BE2C (cell line): Measurements from ENCODE around the gene BSN.

Experiments
- DNase-seq: peaks from one replicate; pipeline ENCODE4 v3.0.0-alpha.2; 2020
- H3K27me3 ChIP-seq: fragments of 250-450 bp; sonication (Bioruptor Pico); 2 replicates; pipeline ENCODE4 v1.5.1; 2020; ENCODE audit warnings: mild to moderate bottlenecking
- H3K36me3 ChIP-seq: fragments of 250-450 bp; sonication (Bioruptor Pico); 2 replicates; pipeline ENCODE4 v1.5.1; 2020; ENCODE audit warnings: mild to moderate bottlenecking
- H3K4me1 ChIP-seq: fragments of 250-450 bp; sonication (Bioruptor Pico); 2 replicates; pipeline ENCODE4 v1.5.1; 2020
- H3K4me3 ChIP-seq: 2 replicates; pipeline ENCODE4 v1.5.1; 2011; ENCODE audit warnings: low read depth, low read length
- H3K9me3 ChIP-seq: fragments of 250-450 bp; sonication (Bioruptor Pico); 2 replicates; pipeline ENCODE4 v1.5.1; 2020
- CTCF ChIP-seq: IDR thresholded peaks from 2 replicates; pipeline ENCODE4 v1.5.1; 2012; ENCODE audit warnings: mild to moderate bottlenecking, low read depth, low read length

The BSN gene

GRCh38 chr3:49616491-49616941, 62.2 kb downstream of the BSN start:
- no peak for DNase-seq

GRCh38 chr3:49617390-49618013, 63.2 kb downstream of the BSN start:
- DNase-seq, result no peak
- H3K27me3 ChIP-seq, result no peaks in the 10 kb centered on the region
- H3K4me1 ChIP-seq, result no peaks in the 10 kb centered on the region
- no peak for TF ChIP-seq CTCF
- H3K4me3 ChIP-seq, result no peak overlapping the region
- no peaks in the 10 kb centered on the region for H3K9me3 ChIP-seq
- H3K36me3 ChIP-seq, result no peaks in the 10 kb centered on the region

More at GRCh38 chr3:49616491-49616941, 62.2 kb downstream of the BSN start:
- Histone ChIP-seq H3K27me3 (no peaks in the 10 kb centered on the region), H3K4me1 (no peaks in the 10 kb centered on the region), H3K4me3 (no peak overlapping the region), H3K36me3 (no peaks in the 10 kb centered on the region), H3K9me3 (no peaks in the 10 kb centered on the region)
- TF ChIP-seq CTCF, result no peak

- Histone ChIP-seq H3K36me3 (no peaks in the 10 kb centered on the region), H3K4me3 (no peak overlapping the region), H3K9me3 (no peaks in the 10 kb centered on the region), H3K4me1 (no peaks in the 10 kb centered on the region), H3K27me3 (no peaks in the 10 kb centered on the region)
- no peak for DNase-seq
- TF ChIP-seq CTCF, result no peak
These were observed 64.1 kb downstream of the BSN start for GRCh38 chr3:49618412-49618811.

- H3K9me3 ChIP-seq, result no peaks in the 10 kb centered on the region
- H3K4me1 ChIP-seq, result no peaks in the 10 kb centered on the region
- no peak for DNase-seq
- H3K4me3 ChIP-seq, result no peak overlapping the region
- H3K27me3 ChIP-seq, result no peaks in the 10 kb centered on the region
- TF ChIP-seq CTCF, result no peak
- no peaks in the 10 kb centered on the region for H3K36me3 ChIP-seq
These were observed 65.4 kb downstream of the BSN start for GRCh38 chr3:49619649-49620048.

- no peaks in the 10 kb centered on the region for H3K4me1 ChIP-seq
- H3K4me3 ChIP-seq, result no peak overlapping the region
- no peaks in the 10 kb centered on the region for H3K9me3 ChIP-seq
- TF ChIP-seq CTCF, result no peak
- no peak for DNase-seq
- peaks cover 4% of the 10 kb centered on the region for H3K36me3 ChIP-seq
- no peaks in the 10 kb centered on the region for H3K27me3 ChIP-seq
These were observed 66.5 kb downstream of the BSN start for GRCh38 chr3:49620728-49621127.

- no peak for TF ChIP-seq CTCF
- no peak overlapping the region for H3K4me3 ChIP-seq
- no peaks in the 10 kb centered on the region for H3K27me3 ChIP-seq
These were observed 68.8 kb downstream of the BSN start for GRCh38 chr3:49623071-49623470.

More at GRCh38 chr3:49623071-49623470, 68.8 kb downstream of the BSN start:
- Histone ChIP-seq H3K4me1 (no peaks in the 10 kb centered on the region), H3K36me3 (peaks cover 4% of the 10 kb centered on the region), H3K9me3 (no peaks in the 10 kb centered on the region)
- DNase-seq, result no peak
